Measurements from ENCODE around the gene GNG12. TPM values are rescaled to one million over a fixed set of nuclear protein-coding genes. Genes with fewer than 3 reads are reported as not detected.

GNG12 gene
- total and polyA plus RNA-seq, 9 of the 15 experiments (the other 6 are each of a cell fraction or from before 2014, with no cell fraction given), result 2.6 to 6.0 (median 4.1) TPM

GRCh38 chr1:67760030-67760821 lies 73.0 kb downstream of the GNG12 start (continued):
- no peak for TF ChIP-seq ZBTB2 (IDR thresholded peaks at IDR 0.05)
- TF ChIP-seq MCM7 (IDR thresholded peaks at IDR 0.05), result no peak
- no peak for TF ChIP-seq POLR2G (IDR thresholded peaks at IDR 0.05; ENCODE audit: low read depth, low read length)
- no peak for TF ChIP-seq PHF20 (IDR thresholded peaks at IDR 0.05; ENCODE audit: partially characterized antibody)
- peak in 1 of 2 experiments; percentile 42; a peak in 1 of 4 replicates for TF ChIP-seq FOXA3 (CRISPR knock-in tag; conservative IDR thresholded peaks at IDR 0.05 in 1 of 2, IDR thresholded peaks at IDR 0.05 in 1 of 2)
- TF ChIP-seq ZNF212 (CRISPR knock-in tag; IDR thresholded peaks at IDR 0.05), result no peak
- TF ChIP-seq ZNF133 (CRISPR knock-in tag; IDR thresholded peaks at IDR 0.05), result no peak
- TF ChIP-seq PHTF2 (CRISPR knock-in tag; IDR thresholded peaks at IDR 0.05), result no peak
- no peak for TF ChIP-seq ZNF699 (CRISPR knock-in tag; IDR thresholded peaks at IDR 0.05; ENCODE audit: insufficient replicate concordance)
- TF ChIP-seq, protein P1, sequence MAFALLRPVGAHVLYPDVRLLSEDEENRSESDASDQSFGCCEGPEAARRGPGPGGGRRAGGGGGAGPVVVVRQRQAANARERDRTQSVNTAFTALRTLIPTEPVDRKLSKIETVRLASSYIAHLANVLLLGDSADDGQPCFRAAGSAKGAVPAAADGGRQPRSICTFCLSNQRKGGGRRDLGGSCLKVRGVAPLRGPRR (CRISPR knock-in tag; IDR thresholded peaks at IDR 0.05), result no peak
- TF ChIP-seq KAT8 (IDR thresholded peaks at IDR 0.05; ENCODE audit: low read depth), result no peak
- no peak for TF ChIP-seq MYNN (IDR thresholded peaks at IDR 0.05)
- no peak for TF ChIP-seq MYNN (CRISPR knock-in tag; IDR thresholded peaks at IDR 0.05)

All from K562 (cell line).